AG04449 (cell line): Measurements from ENCODE around the gene HOXC11.
A peak's percentile ranks its signal among the peaks of the same experiment; 100 is the strongest.

Experiments
- CTCF ChIA-PET: fragments of 350-600 bp; formaldehyde crosslinking; extraction: SDS; loops from one replicate; lab custom pipeline; 2021; ENCODE audit warnings: antibody characterized with exemption; lab: Yijun Ruan, JAX
- POLR2A ChIA-PET: fragments of 400-600, 350-600 bp; formaldehyde crosslinking; extraction: SDS; loops from one replicate; lab custom pipeline; 2020; ENCODE audit warnings: antibody characterized with exemption, inconsistent platforms; lab: Yijun Ruan, JAX
- DNase-seq: peaks from one replicate; pipeline ENCODE4 v3.0.0-alpha.2; 2010; ENCODE audit warnings: low read depth, low spot score
- H3K4me3 ChIP-seq: 2 replicates; pipeline ENCODE4 v1.5.1; 2011; ENCODE audit warnings: low read depth, mild to moderate bottlenecking, control low read depth, low read length
- CTCF ChIP-seq: IDR thresholded peaks from one replicate; pipeline ENCODE4 v1.5.1; 2011; ENCODE audit warnings: mild to moderate bottlenecking, moderate library complexity, low read length, control low read depth, inconsistent platforms; ENCODE audit not compliant: insufficient read depth; ENCODE audit errors: missing control alignments

Gene HOXC11

GRCh38 chr12:53965281-53966084, 7.4 kb upstream of the HOXC11 start:
- no peak for TF ChIP-seq CTCF
- CTCF ChIA-PET: interaction anchor here (1.0 to 3.8 kb wide), 4 partner anchors 21 to 251 kb away, joined by 3 to 13 read pairs (median 4); no protein-coding TSS in a partner anchor
- no peak for DNase-seq
- POLR2A ChIA-PET: interaction anchor here (0.8 kb wide), 1 partner anchor 9 kb away, joined by 3 read pairs; no protein-coding TSS in a partner anchor
- H3K4me3 ChIP-seq: peak overlapping the region; percentile 73

GRCh38 chr12:53966085-53966384, 6.9 kb upstream of the HOXC11 start:
- no peak for TF ChIP-seq CTCF
- peak overlapping the region; percentile 73 for H3K4me3 ChIP-seq
- ChIA-PET CTCF (interaction anchor here (0.9 to 3.8 kb wide), 4 partner anchors 23 to 289 kb away, joined by 3 to 13 read pairs (median 4); no protein-coding TSS in a partner anchor), POLR2A (no interaction called here)
- DNase-seq: no peak

GRCh38 chr12:53966385-53967133, 6.4 kb upstream of the HOXC11 start:
- no peak for TF ChIP-seq CTCF
- ChIA-PET POLR2A (no interaction called here), CTCF (interaction anchor here (0.9 to 3.8 kb wide), 4 partner anchors 9 to 289 kb away, joined by 3 to 13 read pairs (median 5); no protein-coding TSS in a partner anchor)
- DNase-seq: no peak
- H3K4me3 ChIP-seq: peak overlapping the region; percentile 73

GRCh38 chr12:53967421-53967925, 5.5 kb upstream of the HOXC11 start:
- no peak for TF ChIP-seq CTCF
- DNase-seq: no peak
- ChIA-PET POLR2A (interaction anchor here (1.0 kb wide), 1 partner anchor 9 kb away, joined by 4 read pairs; no protein-coding TSS in a partner anchor), CTCF (interaction anchor here (1.0 to 3.8 kb wide), 5 partner anchors 9 to 249 kb away, joined by 3 to 13 read pairs (median 5); no protein-coding TSS in a partner anchor)
- peak overlapping the region; percentile 73 for H3K4me3 ChIP-seq

GRCh38 chr12:53968214-53969127, 4.5 kb upstream of the HOXC11 start:
- CTCF ChIA-PET: interaction anchor here (0.9 to 2.0 kb wide), 5 partner anchors 17 to 248 kb away, joined by 3 to 8 read pairs (median 3); partner anchors contain the start of gene HOXC10
- POLR2A ChIA-PET: interaction anchor here (0.6 to 0.9 kb wide), 3 partner anchors 23 to 1037 kb away, joined by 3 to 6 read pairs (median 3); no protein-coding TSS in a partner anchor

More at GRCh38 chr12:53968214-53969127, 4.5 kb upstream of the HOXC11 start:
- DNase-seq: no peak
- TF ChIP-seq CTCF: no peak
- peak overlapping the region; percentile 73 for H3K4me3 ChIP-seq
